Pancreas (tissue), 10 donors: Measurements from ENCODE around the gene TCFL5. TPM values are rescaled to one million over a fixed set of nuclear protein-coding genes. Genes with fewer than 3 reads are reported as not detected.
A peak's percentile ranks its signal among the peaks of the same experiment; 100 is the strongest.
"Not testable (repeated sequence)": the region's sequence is repeated elsewhere in the genome, so short reads cannot be mapped to it uniquely, and the experiment has no call there.

Source experiments
- ATAC-seq, 4 donors: fragments of 200-7000 bp; cut with Tn5 transposase; one replicate each; pipeline versions ENCODE4 v1.8.0 to v1.9.1; 2020; ENCODE audit warnings: mild to moderate bottlenecking in 4 of 4, moderate library complexity in 4 of 4
- DNase-seq, 6 donors: peaks; one replicate each; pipeline ENCODE4 v3.0.0-alpha.2; 2020
- FAIRE-seq: peaks from 2 replicates; lab custom pipeline; 2012; peaks lifted over from hg19 to GRCh38; lab: Jason Lieb, UNC
- H3K27ac ChIP-seq, 4 donors: fragments of 200-600 bp; sonication (generic); 1 replicate in 3 of 4; 2 replicates in 1 of 4; pipeline versions ENCODE4 v1.5.0 to v1.8.0; 2020
- H3K27me3 ChIP-seq, 4 donors: fragments of 200-600 bp; one replicate each; pipeline ENCODE4 v1.8.0; 2021
- H3K36me3 ChIP-seq, 3 donors: fragments of 200-600 bp; sonication (generic) in 1 of 3; one replicate each; pipeline versions ENCODE4 v1.5.0 to v1.8.0; 2020 to 2021
- H3K4me1 ChIP-seq, 3 donors: fragments of 200-600 bp; one replicate each; pipeline ENCODE4 v1.8.0; 2021
- H3K4me3 ChIP-seq, 4 donors: fragments of 200-600 bp; sonication (generic) in 2 of 4; one replicate each; pipeline versions ENCODE4 v1.5.0 to v1.8.0; 2020 to 2021
- H3K9me3 ChIP-seq, 4 donors: fragments of 200-600 bp; one replicate each; pipeline ENCODE4 v1.8.0; 2021
- WGBS, 2 donors: extraction: QIAGEN DNeasy Blood & Tissue Kit; methylation state at CpG; one replicate each; pipeline ENCODE4 v1.1.7; 2013; 5-methylcytosine and 5-hydroxymethylcytosine counted together
- intact Hi-C, 3 donors: fragments of 100-400 bp; cut with DNase I; formaldehyde crosslinking; loops; one replicate each; pipeline versions ENCODE4 v1.11.1 to v1.14.2; 2022
- polyA plus RNA-seq, 2 donors: library from polyadenylated mRNA; stranded (reverse); fragments of 200-250 nt; gene quantifications; one replicate each; pipeline ENCODE4 v1.2.3, GENCODE V29; 2013
- total RNA-seq, 6 donors: library from RNA; stranded (reverse); fragmentation: NEBNext Ultra II Directional in 4 of 6; extraction: Animal tissue kit (Norgen Biotek cat#: 25700) in 4 of 6; gene quantifications; one replicate each; pipeline versions ENCODE4 v1.2.1 to v1.2.4, GENCODE V29; 2021 to 2023
- TF ChIP-seq, protein P1 (sequence below), 4 donors: fragments of 200-600 bp; sonication (generic) in 3 of 4; IDR thresholded peaks; one replicate each; pipeline versions ENCODE4 v1.5.0 to v1.8.0; 2021; ENCODE audit warnings: antibody characterized with exemption in 4 of 4
- donor health status: healthy with polysubstance abuse.
- donor health status: DM: no; HTN: no; CAD: no; lungs with moderate emphysema.
- donor health status: DM: no; HTN: no; CAD: no.
- donor health status: control.
- donor health status: control.
- donor health status: Bipolar disorder and iron deficiency.
- donor health status: DM: yes; HTN: yes; CAD: no.
- donor health status: DM: no; HTN: no; CAD: no.
- donor health status: DM: no; HTN: no; CAD: no.
- donor health status: DM: yes; HTN: yes; CAD: no.

Gene TCFL5
- total and polyA plus RNA-seq, 8 donors, result 2.5 to 4.9 (median 4.0) TPM

DNA sequence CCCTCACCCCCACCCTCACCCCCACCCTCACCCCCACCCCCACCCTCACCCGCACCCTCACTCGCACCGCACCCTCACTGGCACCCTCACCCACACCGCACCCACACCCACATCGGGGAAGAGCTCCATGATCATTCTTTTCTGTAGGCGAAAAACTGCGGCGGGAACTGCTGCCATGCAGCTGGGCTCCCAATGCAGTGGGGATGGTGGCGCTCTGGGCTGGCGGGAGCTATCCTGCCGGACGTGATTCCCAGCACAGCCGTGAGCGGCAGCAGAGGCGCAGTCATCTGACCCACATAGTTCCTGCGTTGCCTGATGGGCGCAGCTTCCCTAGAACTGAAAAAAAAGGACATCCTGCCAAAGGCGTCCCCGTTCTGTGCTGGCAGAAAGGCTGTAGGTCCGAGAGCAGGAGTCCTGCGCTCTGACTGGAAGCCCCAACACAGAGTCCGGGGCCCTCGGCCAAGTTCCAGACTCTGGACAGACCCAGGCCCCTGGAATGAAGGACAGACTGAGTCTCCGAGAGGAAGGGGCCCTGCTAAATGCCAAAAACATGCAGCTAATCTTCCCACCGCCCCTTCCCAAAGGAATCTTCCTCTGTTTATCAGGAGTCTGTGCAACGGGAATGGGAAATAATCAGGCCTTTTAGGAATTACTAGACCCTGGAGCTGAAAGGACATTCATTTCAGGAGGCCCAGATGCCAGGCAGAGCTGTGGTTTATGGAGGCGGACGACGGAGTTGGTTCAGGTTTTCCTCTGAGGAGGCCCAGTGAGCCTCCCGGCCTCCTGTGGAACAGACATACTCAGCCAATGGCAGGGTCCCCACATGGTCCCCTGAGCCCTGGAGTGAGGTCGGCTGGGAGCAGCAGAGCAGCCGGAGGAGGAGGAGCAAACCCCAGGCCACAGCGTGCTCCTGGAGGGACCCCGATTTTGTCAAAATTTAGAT, 14.1 kb upstream of the TCFL5 start:
- peaks cover 0 to 2% (median 0%) of the 10 kb centered on the region in 3 donors for H3K36me3 ChIP-seq
- intact Hi-C loops, result no loop called here

GRCh38 chr20:62874964-62875344, 13.3 kb upstream of the TCFL5 start:
- Histone ChIP-seq H3K9me3 (no peaks in the 10 kb centered on the region), H3K27me3 (no peaks in the 10 kb centered on the region), H3K4me3 (no peak overlapping the region), H3K4me1 (no peaks in the 10 kb centered on the region), H3K27ac (no peak overlapping the region), H3K36me3 (no peaks in the 10 kb centered on the region)
- DNase-seq, result peak in 1 of 6 donors; percentile 11
- no peak for ATAC-seq
- no peak for FAIRE-seq
- WGBS, 2 donors, result 84 to 93% methylated on average over 10 of the region's 14 CpGs
- TF ChIP-seq, protein P1, sequence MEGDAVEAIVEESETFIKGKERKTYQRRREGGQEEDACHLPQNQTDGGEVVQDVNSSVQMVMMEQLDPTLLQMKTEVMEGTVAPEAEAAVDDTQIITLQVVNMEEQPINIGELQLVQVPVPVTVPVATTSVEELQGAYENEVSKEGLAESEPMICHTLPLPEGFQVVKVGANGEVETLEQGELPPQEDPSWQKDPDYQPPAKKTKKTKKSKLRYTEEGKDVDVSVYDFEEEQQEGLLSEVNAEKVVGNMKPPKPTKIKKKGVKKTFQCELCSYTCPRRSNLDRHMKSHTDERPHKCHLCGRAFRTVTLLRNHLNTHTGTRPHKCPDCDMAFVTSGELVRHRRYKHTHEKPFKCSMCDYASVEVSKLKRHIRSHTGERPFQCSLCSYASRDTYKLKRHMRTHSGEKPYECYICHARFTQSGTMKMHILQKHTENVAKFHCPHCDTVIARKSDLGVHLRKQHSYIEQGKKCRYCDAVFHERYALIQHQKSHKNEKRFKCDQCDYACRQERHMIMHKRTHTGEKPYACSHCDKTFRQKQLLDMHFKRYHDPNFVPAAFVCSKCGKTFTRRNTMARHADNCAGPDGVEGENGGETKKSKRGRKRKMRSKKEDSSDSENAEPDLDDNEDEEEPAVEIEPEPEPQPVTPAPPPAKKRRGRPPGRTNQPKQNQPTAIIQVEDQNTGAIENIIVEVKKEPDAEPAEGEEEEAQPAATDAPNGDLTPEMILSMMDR (IDR thresholded peaks at IDR 0.05), result no peak
- intact Hi-C loops, result no loop called here

More for the DNA sequence above, 14.1 kb upstream of the TCFL5 start:
- Histone ChIP-seq H3K27ac (peak overlapping the region in 3 of 4 donors; percentile 4 to 54 (median 36)), H3K4me3 (no peak overlapping the region), H3K4me1 (no peaks in the 10 kb centered on the region), H3K27me3 (no peaks in the 10 kb centered on the region), H3K9me3 (no peaks in the 10 kb centered on the region)
- peak; percentile 50 to 92 (median 66) for DNase-seq
- peak; percentile 83 to 92 (median 85) for ATAC-seq
- TF ChIP-seq, protein P1 (IDR thresholded peaks at IDR 0.05), result peak in 1 of 4 donors; percentile 16
- 29 to 36% methylated on average over 34 of the region's 34 CpGs for WGBS, 2 donors
- no peak for FAIRE-seq

GRCh38 chr20:62873681-62874031, 12.0 kb upstream of the TCFL5 start:
- H3K27ac ChIP-seq, H3K9me3 ChIP-seq, H3K4me3 ChIP-seq, H3K36me3 ChIP-seq, intact Hi-C loops, FAIRE-seq, ATAC-seq, H3K4me1 ChIP-seq, H3K27me3 ChIP-seq: not testable (repeated sequence)
- peak; percentile 42 to 85 (median 69) for DNase-seq
- TF ChIP-seq, protein P1 (IDR thresholded peaks at IDR 0.05), result peak in 3 of 4 donors; percentile 21 to 36 (median 33)
- 2 to 5% methylated on average over 13 to 15 of the region's 15 CpGs for WGBS, 2 donors

DNA sequence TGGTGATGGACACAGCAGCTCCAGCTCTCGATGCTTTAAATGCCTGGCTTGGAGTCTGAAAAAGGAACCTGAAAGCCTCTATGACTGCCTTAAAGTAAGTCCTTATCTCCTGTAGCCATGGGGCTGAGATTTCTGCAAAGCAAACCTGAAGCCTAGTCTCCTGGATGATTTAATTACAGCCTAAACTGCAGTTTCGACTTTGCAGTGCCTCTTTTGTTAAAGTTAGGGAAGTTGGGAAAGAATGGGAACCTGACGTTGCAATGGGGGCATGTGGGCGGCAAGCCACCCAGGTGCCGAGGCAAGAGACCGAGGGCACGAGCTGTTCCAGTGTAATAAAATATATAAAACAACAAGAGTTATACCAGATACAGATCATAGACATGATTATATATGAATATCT, 11.7 kb upstream of the TCFL5 start:
- Histone ChIP-seq H3K9me3 (no peaks in the 10 kb centered on the region), H3K4me1 (no peaks in the 10 kb centered on the region), H3K27ac (no peak overlapping the region), H3K4me3 (no peak overlapping the region), H3K27me3 (no peaks in the 10 kb centered on the region), H3K36me3 (no peaks in the 10 kb centered on the region)
- DNase-seq (peak in 1 of 6 donors; percentile 10), FAIRE-seq (no peak), ATAC-seq (no peak)
- TF ChIP-seq, protein P1 (IDR thresholded peaks at IDR 0.05), result no peak
- intact Hi-C loops, result no loop called here
- 62 to 63% methylated on average over 7 of the region's 7 CpGs for WGBS, 2 donors

- H3K27me3 ChIP-seq, result no peaks in the 10 kb centered on the region
- TF ChIP-seq, protein P1 (IDR thresholded peaks at IDR 0.05), result no peak
- H3K4me1 ChIP-seq, result no peaks in the 10 kb centered on the region
- H3K27ac ChIP-seq, result no peak overlapping the region
- DNase-seq, result peak in 1 of 6 donors; percentile 12
- intact Hi-C loops, result no loop called here
- 62 to 90% methylated on average over 6 of the region's 6 CpGs for WGBS, 2 donors
- H3K4me3 ChIP-seq, result no peak overlapping the region
- no peaks in the 10 kb centered on the region for H3K9me3 ChIP-seq
- FAIRE-seq, result no peak
- H3K36me3 ChIP-seq, result no peaks in the 10 kb centered on the region
- no peak for ATAC-seq
Observed at GRCh38 chr20:62872862-62873261, 11.2 kb upstream of the TCFL5 start.
